Body of pancreas (tissue), 4 donors: Measurements from ENCODE around the gene USPL1. TPM values are rescaled to one million over a fixed set of nuclear protein-coding genes. Genes with fewer than 3 reads are reported as not detected.

Experiments used
- ATAC-seq: fragments of 150-250 bp; one replicate; pipeline ENCODE4 v1.9.1; 2016
- DNase-seq, 4 donors: peaks; one replicate each; pipeline ENCODE4 v3.0.0-alpha.2; 2019
- H3K27ac ChIP-seq, 4 donors: fragments of 200-600 bp; sonication (generic); 1 replicate in 3 of 4; 2 replicates in 1 of 4; pipeline versions ENCODE4 v1.5.1 to v1.6.1; 2016 to 2019; ENCODE audit warnings: mild to moderate bottlenecking in 1 of 4, mixed read lengths in 1 of 4, moderate library complexity in 1 of 4
- H3K27me3 ChIP-seq, 2 donors: fragments of 200-600 bp; sonication (generic); one replicate each; pipeline ENCODE4 v1.6.0; 2016; ENCODE audit warnings: mild to moderate bottlenecking in 1 of 2
- H3K36me3 ChIP-seq, 2 donors: fragments of 200-600 bp; sonication (generic); replicated peaks in 1 of 2; 2 replicates each; pipeline ENCODE4 v1.5.1; 2016; ENCODE audit warnings: low read depth in 2 of 2; ENCODE audit not compliant: insufficient read depth in 1 of 2
- H3K4me1 ChIP-seq: fragments of 200-600 bp; sonication (generic); one replicate; pipeline ENCODE4 v1.6.0; 2016
- H3K4me3 ChIP-seq, 2 donors: fragments of 200-600 bp; sonication (generic); 1 replicate in 1 of 2; 2 replicates in 1 of 2; pipeline ENCODE4 v1.5.1; 2016 to 2019
- H3K9me3 ChIP-seq, 3 donors: fragments of 200-600 bp; sonication (generic); 1 replicate in 2 of 3; 2 replicates in 1 of 3; pipeline ENCODE4 v1.5.1; 2016
- CTCF ChIP-seq, 7 experiments: fragments of 450-650 bp in 4 of 7; fragments of 200-600 bp in 3 of 7; sonication (generic) in 3 of 7; IDR thresholded peaks; one replicate each; pipeline ENCODE4 v1.5.1; 2016 to 2019; ENCODE audit warnings: antibody characterized with exemption in 7 of 7
- POLR2A ChIP-seq, 3 donors: fragments of 450-650 bp; IDR thresholded peaks; one replicate each; pipeline ENCODE4 v1.6.1; 2016; ENCODE audit warnings: antibody characterized with exemption in 3 of 3, mild to moderate bottlenecking in 2 of 3
- WGBS, 2 donors: methylation state at CpG; one replicate each; pipeline ENCODE4 v1.1.5; 2017; 5-methylcytosine and 5-hydroxymethylcytosine counted together
- intact Hi-C: fragments of 100-400 bp; cut with DNase I; formaldehyde crosslinking; loops from one replicate; pipeline ENCODE4 v1.15.1; 2023
- total RNA-seq, 2 donors: library from RNA; depleted of rRNA; stranded (reverse); fragments of >200 nt; gene quantifications; one replicate each; pipeline ENCODE4 v1.1.0, GENCODE V29; 2016

Gene USPL1
- total RNA-seq, 2 donors from 2014 or later: 10.9 to 14.5 TPM

GRCh38 chr13:30610311-30610710 lies 7.4 kb upstream of the USPL1 start:
- H3K36me3 ChIP-seq: no peaks in the 10 kb centered on the region
- peak in 1 of 4 donors; percentile 33 for DNase-seq
- intact Hi-C loops: loop anchor here (10.0 kb wide), 1 partner anchor 146 kb away; the partner anchor contains the start of gene HMGB1
- no peaks in the 10 kb centered on the region for H3K27me3 ChIP-seq
- peak; percentile 58 for ATAC-seq
- H3K4me1 ChIP-seq: peaks cover 5% of the 10 kb centered on the region
- TF ChIP-seq CTCF (IDR thresholded peaks at IDR 0.05): no peak
- TF ChIP-seq POLR2A (IDR thresholded peaks at IDR 0.05): no peak
- no peak overlapping the region for H3K4me3 ChIP-seq
- no peaks in the 10 kb centered on the region for H3K9me3 ChIP-seq
- no peak overlapping the region for H3K27ac ChIP-seq

DNA sequence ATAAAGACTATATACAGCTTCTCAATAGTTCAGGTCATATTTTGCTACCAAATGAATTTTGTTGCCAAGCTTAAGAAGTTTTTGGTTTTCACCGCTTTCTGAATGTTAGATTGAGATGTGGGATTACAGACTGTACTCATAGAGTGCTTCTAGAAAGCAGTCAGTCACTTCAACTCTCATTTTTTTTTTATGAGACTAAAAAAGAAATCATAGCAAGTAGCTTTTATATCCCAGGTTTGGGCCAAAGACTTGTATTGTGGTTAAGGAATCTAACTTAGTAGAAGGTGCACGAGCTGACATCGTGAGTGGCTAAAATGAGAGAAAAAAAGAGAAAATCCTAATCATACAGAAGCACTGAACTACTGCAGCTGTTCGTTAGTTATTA lies 2.2 kb upstream of the USPL1 start:
- ATAC-seq: no peak
- intact Hi-C loops: loop anchor here (10.0 kb wide), 1 partner anchor 151 kb away; the partner anchor contains the start of gene HMGB1
- TF ChIP-seq CTCF (IDR thresholded peaks at IDR 0.05): no peak

GRCh38 chr13:30615866-30616541 lies 1.7 kb upstream of the USPL1 start:
- ATAC-seq (no peak), DNase-seq (no peak)
- peak overlapping the region; percentile 99 to 100 (median 100) for H3K27ac ChIP-seq
- TF ChIP-seq POLR2A (IDR thresholded peaks at IDR 0.05) (no peak), CTCF (IDR thresholded peaks at IDR 0.05) (no peak)
- H3K9me3 ChIP-seq: no peaks in the 10 kb centered on the region
- 0 to 1% methylated on average over 7 of the region's 7 CpGs for whole genome bisulfite sequencing, 2 donors
- peaks cover 29% of the 10 kb centered on the region for H3K4me1 ChIP-seq
- H3K36me3 ChIP-seq: no peaks in the 10 kb centered on the region
- intact Hi-C loops: loop anchor here (10.0 kb wide), 1 partner anchor 151 kb away; the partner anchor contains the start of gene HMGB1
- H3K27me3 ChIP-seq: no peaks in the 10 kb centered on the region
- peak overlapping the region in 1 of 2 donors; percentile 21 for H3K4me3 ChIP-seq

More for the DNA sequence above, 2.2 kb upstream of the USPL1 start:
- Histone ChIP-seq H3K4me3 (peak overlapping the region in 1 of 2 donors; percentile 21), H3K9me3 (no peaks in the 10 kb centered on the region), H3K27ac (peak overlapping the region in 3 of 4 donors; percentile 99 to 100 (median 100)), H3K36me3 (no peaks in the 10 kb centered on the region), H3K4me1 (peaks cover 28% of the 10 kb centered on the region), H3K27me3 (no peaks in the 10 kb centered on the region)
- 8 to 14% methylated on average over 4 of the region's 4 CpGs for WGBS, 2 donors
- no peak for DNase-seq

DNA sequence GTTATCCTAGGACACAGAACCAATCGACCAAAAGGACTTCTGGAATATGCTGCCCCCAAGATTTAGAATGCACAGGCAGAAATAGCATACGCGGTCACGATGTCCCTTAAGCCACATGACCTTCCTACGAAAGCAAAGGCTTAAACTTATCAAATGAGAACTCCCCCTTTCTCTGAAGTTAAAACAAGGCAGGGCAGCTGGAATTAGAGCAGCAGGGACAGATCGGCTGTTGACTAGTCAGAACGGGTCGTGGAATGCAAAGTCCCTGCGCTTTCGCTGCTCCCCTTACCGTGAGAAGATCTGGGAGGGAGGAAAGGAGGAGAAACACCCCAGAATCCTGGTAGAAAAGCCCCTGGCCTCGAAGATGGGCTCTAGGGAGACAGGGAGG lies 799 bp upstream of the USPL1 start:
- Histone ChIP-seq H3K4me1 (peaks cover 29% of the 10 kb centered on the region), H3K9me3 (no peaks in the 10 kb centered on the region), H3K36me3 (no peaks in the 10 kb centered on the region), H3K4me3 (peak overlapping the region; percentile 19 to 70), H3K27me3 (no peaks in the 10 kb centered on the region), H3K27ac (peak overlapping the region; percentile 99 to 100 (median 100))
- 0 to 1% methylated on average over 11 to 12 of the region's 12 CpGs for WGBS, 2 donors
- peak; percentile 63 for ATAC-seq
- TF ChIP-seq CTCF (IDR thresholded peaks at IDR 0.05) (no peak), POLR2A (IDR thresholded peaks at IDR 0.05) (peak in 2 of 3 donors; percentile 99)
- intact Hi-C loops: loop anchor here (10.0 kb wide), 1 partner anchor 152 kb away; the partner anchor contains the start of gene HMGB1
- peak; percentile 73 to 86 (median 78) for DNase-seq
